SKM-1 treated with dmso at 0.1 percent for 144 hours (cell line): ENCODE results near the gene MXRA8.

ENCODE experiments used
- DNase-seq: peaks from one replicate; lab custom pipeline; 2025; ENCODE audit not compliant: unreplicated experiment; lab: John Stamatoyannopoulos, UW

MXRA8 gene

DNA sequence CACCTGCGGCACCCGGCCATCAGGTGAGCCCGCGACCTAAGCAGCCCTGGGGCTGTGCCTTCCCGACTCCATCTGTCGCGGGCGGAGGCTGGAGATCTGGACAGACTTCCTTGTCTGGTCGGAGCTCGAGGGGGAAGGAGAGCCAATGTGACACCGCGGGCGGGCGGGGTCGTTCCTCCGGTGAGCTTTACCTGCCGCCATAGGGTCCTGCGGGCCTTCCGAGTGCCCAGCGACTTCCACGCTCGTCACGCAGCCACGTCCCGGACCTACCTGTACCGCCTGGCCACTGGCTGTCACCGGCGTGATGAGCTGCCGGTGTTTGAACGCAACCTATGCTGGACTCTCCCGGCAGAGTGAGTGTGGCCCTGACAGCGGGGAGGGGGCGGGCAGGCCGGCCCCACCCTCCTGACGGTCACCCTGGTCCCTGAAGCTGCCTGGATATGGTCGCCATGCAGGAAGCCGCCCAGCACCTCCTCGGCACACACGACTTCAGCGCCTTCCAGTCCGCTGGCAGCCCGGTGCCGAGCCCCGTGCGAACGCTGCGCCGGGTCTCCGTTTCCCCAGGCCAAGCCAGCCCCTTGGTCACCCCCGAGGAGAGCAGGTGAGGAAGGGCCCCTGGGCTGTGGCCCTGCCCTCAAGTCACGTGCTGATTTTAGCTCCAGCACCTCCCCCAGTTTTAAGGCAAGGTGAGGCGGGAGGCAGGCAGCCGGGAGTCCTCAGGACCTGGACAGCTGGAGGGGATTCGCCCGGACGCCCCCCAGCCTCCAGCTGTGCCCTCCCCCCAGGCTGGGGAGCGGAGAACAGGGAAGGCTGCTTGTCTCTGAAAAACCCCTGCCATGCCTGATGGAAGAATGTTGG is 48.9 kb downstream of the MXRA8 start:
- DNase-seq, result no peak

GRCh38 chr1:1308756-1309250 is 49.6 kb downstream of the MXRA8 start:
- no peak for DNase-seq

GRCh38 chr1:1307923-1308755 is 50.2 kb downstream of the MXRA8 start, which contains the start of the genes ACAP3 and PUSL1:
Gene ACAP3, minus strand, starts transcription at chr1:1307930. Its CDS starts 115 bp downstream, at chr1:1307815.
Gene PUSL1, plus strand, starts transcription at chr1:1308597. Its CDS starts 47 bp downstream, at chr1:1308644.
- peak; percentile 89 for DNase-seq

DNA sequence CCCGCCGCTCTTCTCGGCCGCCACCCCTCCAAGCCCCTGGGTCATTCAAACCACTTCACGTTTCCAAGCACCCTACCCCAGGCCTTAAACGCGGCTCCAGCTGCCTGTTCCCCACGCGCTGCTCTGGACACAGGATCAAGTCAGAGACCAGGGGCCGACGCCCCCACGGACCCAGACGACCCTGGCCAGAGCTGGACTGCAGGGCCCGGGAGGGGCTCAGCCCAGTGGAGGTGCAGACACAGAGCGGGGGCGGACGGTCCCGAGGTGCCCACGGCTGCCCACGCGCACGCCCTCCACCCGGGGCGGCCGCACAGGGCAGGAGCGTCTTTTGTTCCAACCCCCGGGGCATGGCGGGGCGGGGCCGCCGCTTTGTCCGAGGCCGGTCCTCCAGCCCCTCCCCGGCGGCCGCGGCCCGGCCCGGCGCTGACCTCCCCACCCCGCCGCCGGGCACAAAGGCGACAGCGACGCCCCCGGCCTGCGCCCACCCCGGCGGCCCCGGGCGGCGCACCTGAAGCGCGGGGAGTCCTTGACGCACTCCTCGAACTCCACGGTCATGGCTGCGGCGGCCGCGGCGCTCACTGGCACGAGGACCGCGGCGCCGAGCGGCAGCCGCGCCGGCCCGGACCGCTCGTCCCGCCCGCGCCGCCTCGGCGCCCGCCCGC is 51.0 kb downstream of the MXRA8 start:
- no peak for DNase-seq

DNA sequence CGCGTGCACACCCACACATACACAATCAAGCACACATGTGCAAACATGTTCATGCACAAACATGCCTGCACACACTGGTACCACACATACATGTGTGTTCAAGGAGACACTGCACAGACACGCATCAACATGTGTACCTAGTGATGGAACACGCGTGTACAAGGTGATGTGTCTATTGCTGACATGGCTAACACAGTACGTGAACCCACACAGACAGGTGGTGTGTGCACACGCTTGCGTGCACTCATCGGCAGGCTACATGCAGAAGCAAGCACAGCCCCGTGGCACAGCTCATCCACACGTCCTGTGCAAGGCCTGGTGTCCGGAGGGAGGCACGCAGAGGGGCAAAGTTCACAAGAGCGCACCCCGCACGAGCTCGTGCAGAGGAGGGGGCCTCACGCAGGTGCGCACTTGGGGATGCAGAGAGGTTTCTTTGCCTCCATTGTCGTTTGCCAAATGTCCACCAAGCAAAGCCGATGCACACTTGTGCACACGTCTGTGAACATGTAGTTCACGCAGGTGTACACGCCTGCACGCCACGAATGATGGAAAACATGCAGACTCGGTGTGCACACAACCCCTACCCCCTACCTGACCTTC is 51.6 kb downstream of the MXRA8 start:
- no peak for DNase-seq

GRCh38 chr1:1306070-1306660 is 52.2 kb downstream of the MXRA8 start:
- no peak for DNase-seq

GRCh38 chr1:1305300-1306069 is 52.9 kb downstream of the MXRA8 start:
- no peak for DNase-seq

- no peak for DNase-seq
Measured at GRCh38 chr1:1304331-1305299, 53.7 kb downstream of the MXRA8 start.

GRCh38 chr1:1303736-1304135 is 54.6 kb downstream of the MXRA8 start:
- DNase-seq, result no peak

DNA sequence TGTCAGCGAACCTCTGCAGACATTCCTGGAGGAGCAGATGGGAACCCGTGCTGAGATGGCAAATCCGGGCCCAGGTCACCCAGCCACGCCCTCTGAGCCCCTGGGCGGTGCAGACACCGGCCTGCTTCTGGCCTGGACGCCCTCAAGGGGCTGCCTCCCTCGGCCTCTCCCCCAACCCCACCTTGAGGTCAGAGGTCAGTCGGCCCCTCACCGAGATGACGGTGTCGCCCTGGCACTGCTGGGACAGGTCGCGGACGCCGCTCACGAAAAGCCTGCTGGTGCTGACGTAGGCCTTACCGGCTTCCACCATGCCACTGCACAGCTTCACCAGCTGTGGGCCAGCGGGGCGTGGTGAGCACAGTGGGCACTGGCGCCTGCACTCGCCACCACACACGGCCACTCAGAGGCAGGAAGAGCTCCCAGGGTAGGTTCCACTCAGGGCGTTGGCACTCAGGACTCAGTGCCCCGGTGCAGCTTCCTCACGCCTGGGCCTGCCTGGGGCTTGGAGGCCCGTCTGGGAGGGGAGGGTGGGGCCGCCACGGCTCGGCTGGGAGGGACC is 55.3 kb downstream of the MXRA8 start:
- no peak for DNase-seq
